SK-N-SH (cell line): ENCODE results near the gene ATP5MC3. TPM values are rescaled to one million over a fixed set of nuclear protein-coding genes. Genes with fewer than 3 reads are reported as not detected.

ENCODE experiments used
- CTCF ChIA-PET: fragments of 300-600, 350-600 bp; formaldehyde crosslinking; extraction: SDS; loops from one replicate; lab custom pipeline; 2021; lab: Yijun Ruan, JAX
- POLR2A ChIA-PET: fragments of 350-600 bp; sonication (Branson Sonifier 250); formaldehyde crosslinking; extraction: SDS; loops from one replicate; lab custom pipeline; 2020; ENCODE audit warnings: antibody characterized with exemption, inconsistent platforms; lab: Yijun Ruan, JAX
- DNase-seq: peaks from one replicate; pipeline ENCODE4 v3.0.0; 2012
- H2AFZ ChIP-seq: fragments of 200-600 bp; sonication (generic); 2 replicates; pipeline ENCODE4 v1.8.1; 2016; ENCODE audit warnings: antibody characterized with exemption, mild to moderate bottlenecking, low read depth
- H3F3A ChIP-seq: fragments of 200-600 bp; sonication (generic); replicated peaks from 2 replicates; pipeline ENCODE3; 2016; ENCODE audit warnings: antibody characterized with exemption, mild to moderate bottlenecking; ENCODE audit not compliant: insufficient read depth
- H3K27ac ChIP-seq, 2 experiments: fragments of 200-500 bp in 1 of 2; fragments of 200-600 bp in 1 of 2; sonication (Bioruptor generic) in 1 of 2; sonication (generic), shearing (Covaris generic) in 1 of 2; 2 replicates each; pipeline versions ENCODE4 v1.5.1 to v1.6.1; 2014 to 2016; ENCODE audit warnings: low read depth in 2 of 2, inconsistent platforms in 1 of 2, low read length in 1 of 2, mild to moderate bottlenecking in 1 of 2, mixed read lengths in 1 of 2
- H3K27me3 ChIP-seq: fragments of 200-600 bp; sonication (generic), shearing (Covaris generic); 2 replicates; pipeline ENCODE4 v1.6.1; 2016; ENCODE audit warnings: mixed run types; ENCODE audit not compliant: insufficient read depth
- H3K36me3 ChIP-seq, 2 experiments: fragments of 200-500 bp in 1 of 2; fragments of 200-600 bp in 1 of 2; sonication (Bioruptor generic) in 1 of 2; sonication (generic) in 1 of 2; replicated peaks in 1 of 2; 2 replicates each; pipeline versions ENCODE3 to v1.5.1; 2014 to 2016; ENCODE audit warnings: low read length in 1 of 2, mild to moderate bottlenecking in 1 of 2; ENCODE audit not compliant: insufficient read depth in 2 of 2, control insufficient read depth in 1 of 2
- H3K4me1 ChIP-seq, 2 experiments: fragments of 200-500 bp in 1 of 2; fragments of 200-600 bp in 1 of 2; sonication (Bioruptor generic) in 1 of 2; sonication (generic), shearing (Covaris generic) in 1 of 2; 2 replicates each; pipeline versions ENCODE4 v1.5.1 to v1.6.1; 2014 to 2016; ENCODE audit warnings: low read depth in 1 of 2, low read length in 1 of 2, mixed run types in 1 of 2; ENCODE audit not compliant: insufficient read depth in 2 of 2, control insufficient read depth in 1 of 2
- H3K4me2 ChIP-seq: fragments of 200-600 bp; sonication (generic), shearing (Covaris generic); 2 replicates; pipeline ENCODE4 v1.6.1; 2017; ENCODE audit warnings: mixed run types
- H3K4me3 ChIP-seq, 2 experiments: fragments of 200-500 bp in 1 of 2; fragments of 200-600 bp in 1 of 2; sonication (Bioruptor generic) in 1 of 2; sonication (generic), shearing (Covaris generic) in 1 of 2; 2 replicates each; pipeline versions ENCODE4 v1.5.1 to v1.8.1; 2014 to 2016; ENCODE audit warnings: low read depth in 2 of 2, inconsistent platforms in 1 of 2, low read length in 1 of 2, mild to moderate bottlenecking in 1 of 2, mixed read lengths in 1 of 2, moderate library complexity in 1 of 2
- H3K79me2 ChIP-seq: fragments of 200-600 bp; sonication (generic); 2 replicates; pipeline ENCODE4 v1.8.1; 2017; ENCODE audit warnings: mild to moderate bottlenecking; ENCODE audit not compliant: insufficient read depth
- H3K9ac ChIP-seq: fragments of 200-600 bp; sonication (generic); 2 replicates; pipeline ENCODE4 v1.6.1; 2017; ENCODE audit warnings: mixed run types
- H3K9me2 ChIP-seq: fragments of 200-600 bp; sonication (generic); 2 replicates; pipeline ENCODE4 v1.6.1; 2017; ENCODE audit warnings: mixed run types
- H3K9me3 ChIP-seq: fragments of 200-600 bp; sonication (generic); 2 replicates; pipeline ENCODE4 v1.6.1; 2017; ENCODE audit warnings: mixed run types, mild to moderate bottlenecking, moderate library complexity
- H4K20me1 ChIP-seq: fragments of 200-600 bp; sonication (generic); 2 replicates; pipeline ENCODE4 v1.6.1; 2017; ENCODE audit warnings: mild to moderate bottlenecking, mixed run types; ENCODE audit not compliant: insufficient read depth
- ELF1 ChIP-seq: IDR thresholded peaks from 2 replicates; pipeline ENCODE4 v1.4.0; 2012
- FOXM1 ChIP-seq: IDR thresholded peaks from 2 replicates; pipeline ENCODE4 v1.4.0; 2012; ENCODE audit warnings: low read depth, mild to moderate bottlenecking
- GATA2 ChIP-seq: sonication (generic); formaldehyde crosslinking; IDR thresholded peaks from 2 replicates; pipeline ENCODE4 v1.5.0; 2020; ENCODE audit warnings: mild to moderate bottlenecking, missing genetic modification reagents
- MEF2A ChIP-seq: IDR thresholded peaks from 2 replicates; pipeline ENCODE4 v1.4.0; 2012; ENCODE audit warnings: low read depth, borderline replicate concordance
- MXI1 ChIP-seq: IDR thresholded peaks from 2 replicates; pipeline ENCODE4 v1.6.1; 2012; ENCODE audit warnings: mild to moderate bottlenecking, low read depth, low read length, improper control_type of control experiment
- RFX5 ChIP-seq: IDR thresholded peaks from 2 replicates; pipeline ENCODE4 v1.6.1; 2012; ENCODE audit warnings: mild to moderate bottlenecking, improper control_type of control experiment, low read length
- SIN3A ChIP-seq: IDR thresholded peaks from 2 replicates; pipeline ENCODE4 v1.6.1; 2012; ENCODE audit warnings: low read depth, mild to moderate bottlenecking, low read length, moderate library complexity, borderline replicate concordance
- SMC3 ChIP-seq: IDR thresholded peaks from 2 replicates; pipeline ENCODE4 v1.6.1; 2012; ENCODE audit warnings: low read depth, low read length, improper control_type of control experiment
- TAF1 ChIP-seq: IDR thresholded peaks from 2 replicates; pipeline ENCODE4 v1.6.1; 2012; ENCODE audit warnings: low read depth, mild to moderate bottlenecking, low read length, moderate library complexity, borderline replicate concordance
- WGBS: methylation state at CpG from one replicate; pipeline ENCODE4 v1.1.6; 2017; ENCODE audit warnings: low lambda C conversion rate; 5-methylcytosine and 5-hydroxymethylcytosine counted together
- polyA plus RNA-seq, 3 experiments: library from polyadenylated mRNA; depleted of rRNA; stranded (reverse); fragments of >200 nt; gene quantifications; 2 replicates each; pipeline ENCODE4 v1.2.3, GENCODE V29; 2012
- TF ChIP-seq, protein P1 (sequence below): fragments of 200-600 bp; sonication (generic); IDR thresholded peaks from 2 replicates; pipeline ENCODE4 v1.6.1; 2017; ENCODE audit warnings: antibody characterized with exemption, mild to moderate bottlenecking, moderate library complexity
- TF ChIP-seq, protein P2 (sequence below): IDR thresholded peaks from 2 replicates; pipeline ENCODE4; 2012
- TF ChIP-seq, protein P3 (sequence below): IDR thresholded peaks from 2 replicates; pipeline ENCODE4 v1.4.0; 2012; ENCODE audit warnings: low read depth

ATP5MC3 gene
- polyA plus RNA-seq, 1 of the 3 experiments (the other 2 are of a cell fraction), result 365 TPM

DNA sequence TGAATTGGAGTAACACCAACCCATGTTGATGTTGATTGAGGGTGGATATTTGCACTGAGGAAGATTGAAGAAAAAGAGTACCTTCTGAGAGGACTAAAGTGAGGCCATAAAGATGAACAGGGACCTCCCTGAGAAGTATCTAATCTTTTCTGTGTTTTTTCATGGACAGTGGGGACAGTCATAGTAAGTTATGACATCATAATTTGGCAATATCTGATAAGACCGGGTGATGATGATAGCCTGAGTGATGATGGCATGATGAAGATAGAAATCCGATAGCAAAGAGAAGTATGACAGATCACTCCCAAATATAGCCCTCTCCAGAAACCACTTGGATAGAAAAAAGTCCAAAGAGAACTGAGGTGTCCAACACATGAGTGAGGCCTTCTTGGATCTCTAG is 2.2 kb upstream of the ATP5MC3 start:
- H3K9me2 ChIP-seq, result no peaks in the 10 kb centered on the region
- H2AFZ ChIP-seq, result no peak overlapping the region
- H3K27ac ChIP-seq, result no peak overlapping the region
- H3K4me1 ChIP-seq, result peaks cover 4 to 7% of the 10 kb centered on the region in 2 experiments; a peak in 3 of 4 replicates
- H3K27me3 ChIP-seq, result no peaks in the 10 kb centered on the region
- POLR2A ChIA-PET, result no interaction called here
- H3K36me3 ChIP-seq, result peaks cover 14% of the 10 kb centered on the region in 2 experiments
- H3K4me2 ChIP-seq, result no peak overlapping the region
- H4K20me1 ChIP-seq, result peaks cover 17% of the 10 kb centered on the region
- no peak overlapping the region for H3K9ac ChIP-seq
- WGBS, result 53% methylated on average over 2 of the region's 2 CpGs
- no peaks in the 10 kb centered on the region for H3F3A ChIP-seq
- H3K4me3 ChIP-seq, result no peak overlapping the region
- TF ChIP-seq MXI1 (no peak), FOXM1 (no peak), TAF1 (no peak), SIN3A (no peak), MEF2A (no peak), ELF1 (no peak), RFX5 (no peak), GATA2 (CRISPR knock-in tag) (no peak)
- TF ChIP-seq, protein P1, sequence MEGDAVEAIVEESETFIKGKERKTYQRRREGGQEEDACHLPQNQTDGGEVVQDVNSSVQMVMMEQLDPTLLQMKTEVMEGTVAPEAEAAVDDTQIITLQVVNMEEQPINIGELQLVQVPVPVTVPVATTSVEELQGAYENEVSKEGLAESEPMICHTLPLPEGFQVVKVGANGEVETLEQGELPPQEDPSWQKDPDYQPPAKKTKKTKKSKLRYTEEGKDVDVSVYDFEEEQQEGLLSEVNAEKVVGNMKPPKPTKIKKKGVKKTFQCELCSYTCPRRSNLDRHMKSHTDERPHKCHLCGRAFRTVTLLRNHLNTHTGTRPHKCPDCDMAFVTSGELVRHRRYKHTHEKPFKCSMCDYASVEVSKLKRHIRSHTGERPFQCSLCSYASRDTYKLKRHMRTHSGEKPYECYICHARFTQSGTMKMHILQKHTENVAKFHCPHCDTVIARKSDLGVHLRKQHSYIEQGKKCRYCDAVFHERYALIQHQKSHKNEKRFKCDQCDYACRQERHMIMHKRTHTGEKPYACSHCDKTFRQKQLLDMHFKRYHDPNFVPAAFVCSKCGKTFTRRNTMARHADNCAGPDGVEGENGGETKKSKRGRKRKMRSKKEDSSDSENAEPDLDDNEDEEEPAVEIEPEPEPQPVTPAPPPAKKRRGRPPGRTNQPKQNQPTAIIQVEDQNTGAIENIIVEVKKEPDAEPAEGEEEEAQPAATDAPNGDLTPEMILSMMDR, result no peak
- TF ChIP-seq, protein P2, sequence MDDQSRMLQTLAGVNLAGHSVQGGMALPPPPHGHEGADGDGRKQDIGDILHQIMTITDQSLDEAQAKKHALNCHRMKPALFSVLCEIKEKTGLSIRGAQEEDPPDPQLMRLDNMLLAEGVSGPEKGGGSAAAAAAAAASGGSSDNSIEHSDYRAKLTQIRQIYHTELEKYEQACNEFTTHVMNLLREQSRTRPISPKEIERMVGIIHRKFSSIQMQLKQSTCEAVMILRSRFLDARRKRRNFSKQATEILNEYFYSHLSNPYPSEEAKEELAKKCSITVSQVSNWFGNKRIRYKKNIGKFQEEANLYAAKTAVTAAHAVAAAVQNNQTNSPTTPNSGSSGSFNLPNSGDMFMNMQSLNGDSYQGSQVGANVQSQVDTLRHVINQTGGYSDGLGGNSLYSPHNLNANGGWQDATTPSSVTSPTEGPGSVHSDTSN, result no peak
- TF ChIP-seq, protein P3, sequence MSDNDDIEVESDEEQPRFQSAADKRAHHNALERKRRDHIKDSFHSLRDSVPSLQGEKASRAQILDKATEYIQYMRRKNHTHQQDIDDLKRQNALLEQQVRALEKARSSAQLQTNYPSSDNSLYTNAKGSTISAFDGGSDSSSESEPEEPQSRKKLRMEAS, result no peak
- CTCF ChIA-PET, result no interaction called here
- no peak for DNase-seq
- H3K9me3 ChIP-seq, result no peaks in the 10 kb centered on the region
- H3K79me2 ChIP-seq, result peaks cover 31% of the 10 kb centered on the region

GRCh38 chr2:175181877-175182308 is 383 bp upstream of the ATP5MC3 start:
- ChIA-PET CTCF (interaction anchor here (0.6 to 1.6 kb wide), 3 partner anchors 13 to 69 kb away, joined by 3 to 4 read pairs (median 3); no protein-coding TSS in a partner anchor), POLR2A (no interaction called here)
- Histone ChIP-seq H3K4me1 (peaks cover 4 to 7% of the 10 kb centered on the region in 2 experiments; a peak in 3 of 4 replicates), H3F3A (no peaks in the 10 kb centered on the region), H2AFZ (peak overlapping the region; percentile 92), H3K9me2 (no peaks in the 10 kb centered on the region), H3K27ac (peak overlapping the region in 1 of 2 experiments; percentile 56; a peak in 3 of 4 replicates), H3K27me3 (no peaks in the 10 kb centered on the region), H3K36me3 (peaks cover 29 to 32% of the 10 kb centered on the region in 2 experiments), H3K4me3 (peak overlapping the region; percentile 84 to 98), H3K4me2 (peak overlapping the region; percentile 98), H3K79me2 (peaks cover 34% of the 10 kb centered on the region), H4K20me1 (peaks cover 17% of the 10 kb centered on the region), H3K9me3 (no peaks in the 10 kb centered on the region), H3K9ac (peak overlapping the region; percentile 85; the same call in 1 of the 2 replicates)
- no peak for TF ChIP-seq SMC3
- no peak for DNase-seq
- WGBS, result 58% methylated on average over 5 of the region's 5 CpGs
